H1 (cell line): ENCODE measurements around the gene HOXA6. TPM values are rescaled to one million over a fixed set of nuclear protein-coding genes. Genes with fewer than 3 reads are reported as not detected.

ENCODE experiments used
- EGR1 ChIP-seq: IDR thresholded peaks from 2 replicates; pipeline ENCODE4 v1.6.1; 2011; ENCODE audit warnings: low read depth, low read length, borderline replicate concordance
- SRF ChIP-seq: IDR thresholded peaks from 2 replicates; pipeline ENCODE4 v1.6.1; 2011; ENCODE audit warnings: mild to moderate bottlenecking, low read depth, low read length, moderate library complexity
- USF2 ChIP-seq: IDR thresholded peaks from 2 replicates; pipeline ENCODE4 v1.6.1; 2011; ENCODE audit warnings: low read length, improper control_type of control experiment
- polyA plus RNA-seq, 7 experiments: library from polyadenylated mRNA; depleted of rRNA in 3 of 7; stranded (reverse) in 5 of 7; unstranded in 2 of 7; fragments of >200 nt in 5 of 7; fragments of 200-250 nt in 2 of 7; gene quantifications; 1 replicate in 5 of 7; 2 replicates in 1 of 7; 4 replicates in 1 of 7; pipeline versions ENCODE4 v1.2.1 to v1.2.3, GENCODE V29; 2011 to 2013; ENCODE audit warnings: missing spikeins in 2 of 7, mixed read lengths in 2 of 7
- total RNA-seq: library from RNA; stranded (reverse); fragmentation: NEBNext Ultra II Directional; extraction: Animal tissue kit (Norgen Biotek cat#: 25700); gene quantifications from 2 replicates; pipeline ENCODE4 v1.2.1, GENCODE V29; 2021

Gene HOXA6
- total and polyA plus RNA-seq, 2 of the 8 experiments (the other 6 are each of a cell fraction or from before 2014, with no cell fraction given) = not detected

- TF ChIP-seq USF2 = no peak
- TF ChIP-seq EGR1 = no peak
- TF ChIP-seq SRF = no peak
Observed at GRCh38 chr7:27116031-27116961, 31.3 kb downstream of the HOXA6 start (continued).
